HFFc6 (cell line): ENCODE data around the gene TNFAIP6. TPM values are rescaled to one million over a fixed set of nuclear protein-coding genes. Genes with fewer than 3 reads are reported as not detected.

Source experiments
- DNase-seq: peaks from one replicate; pipeline ENCODE4 v3.0.0-alpha.2; 2018
- H3K27ac Mint-ChIP-seq: 2 replicates; pipeline ENCODE4 v1.8.0; 2020; ENCODE audit warnings: mild to moderate bottlenecking, mixed read lengths
- H3K27me3 Mint-ChIP-seq: 2 replicates; pipeline ENCODE4 v1.8.0; 2021; ENCODE audit warnings: mild to moderate bottlenecking, moderate library complexity, mixed read lengths; ENCODE audit not compliant: insufficient read depth
- H3K36me3 Mint-ChIP-seq: 2 replicates; pipeline ENCODE4 v1.8.0; 2021; ENCODE audit warnings: low read depth, mixed read lengths
- H3K4me1 Mint-ChIP-seq: 2 replicates; pipeline ENCODE4 v1.8.0; 2020; ENCODE audit warnings: low read depth, mixed read lengths
- H3K4me3 Mint-ChIP-seq: 2 replicates; pipeline ENCODE4 v1.8.0; 2020; ENCODE audit warnings: mild to moderate bottlenecking, moderate library complexity, mixed read lengths
- H3K9me3 Mint-ChIP-seq: 2 replicates; pipeline ENCODE4 v1.8.0; 2020; ENCODE audit warnings: mild to moderate bottlenecking, mixed read lengths
- CTCF ChIP-seq: fragments of 200-600 bp; sonication (generic); IDR thresholded peaks from 2 replicates; pipeline ENCODE4 v1.5.0; 2021; ENCODE audit warnings: antibody characterized with exemption, mild to moderate bottlenecking
- total RNA-seq, 6 experiments: library from RNA; stranded (reverse); fragmentation: NEBNext Ultra II Directional; extraction: Animal tissue kit (Norgen Biotek cat#: 25700); gene quantifications; 2 replicates in 1 of 6; 3 replicates in 5 of 6; pipeline ENCODE4 v1.2.3, GENCODE V29; 2021

TNFAIP6 gene
- total RNA-seq, 6 experiments from 2014 or later, result 0.92 to 2.4 (median 2.3) TPM

DNA sequence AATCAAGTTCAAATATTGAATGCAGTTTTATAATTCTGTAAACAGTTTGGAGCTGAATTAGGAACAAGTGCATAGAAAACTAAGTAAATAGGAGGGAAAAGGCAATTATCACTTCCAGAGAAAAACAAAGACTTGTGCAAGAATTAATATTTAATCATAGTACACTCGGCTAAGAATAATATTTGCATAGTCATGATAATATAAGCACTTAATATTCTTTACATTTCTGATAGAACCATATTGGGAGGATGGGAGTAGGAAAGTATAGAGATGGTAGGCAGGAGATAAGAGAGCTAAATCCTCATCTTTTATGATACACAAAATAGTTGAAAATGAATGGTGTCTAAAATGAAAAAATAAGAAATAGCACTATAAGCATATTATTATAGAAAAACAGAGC, 27.4 kb upstream of the TNFAIP6 start:
- Mint-ChIP-seq H3K27me3 (peaks cover 4% of the 10 kb centered on the region; the same call in 1 of the 2 replicates), H3K36me3 (peaks cover 13% of the 10 kb centered on the region), H3K4me1 (peaks cover 18% of the 10 kb centered on the region), H3K9me3 (peaks cover 8% of the 10 kb centered on the region), H3K27ac (no peak overlapping the region), H3K4me3 (no peak overlapping the region)
- no peak for DNase-seq
- TF ChIP-seq CTCF, result no peak

- peaks cover 42% of the 10 kb centered on the region for H3K4me1 Mint-ChIP-seq
- H3K27me3 Mint-ChIP-seq, result peaks cover 4% of the 10 kb centered on the region; the same call in 1 of the 2 replicates
- H3K4me3 Mint-ChIP-seq, result no peak overlapping the region
- peaks cover 8% of the 10 kb centered on the region for H3K9me3 Mint-ChIP-seq
- peaks cover 13% of the 10 kb centered on the region for H3K36me3 Mint-ChIP-seq
- no peak overlapping the region for H3K27ac Mint-ChIP-seq
- TF ChIP-seq CTCF, result no peak
- no peak for DNase-seq
Measured at GRCh38 chr2:151333083-151333482, 24.3 kb upstream of the TNFAIP6 start.

- H3K36me3 Mint-ChIP-seq, result peaks cover 13% of the 10 kb centered on the region
- TF ChIP-seq CTCF, result no peak
- peak overlapping the region; percentile 89 for H3K27ac Mint-ChIP-seq
- peak overlapping the region; percentile 44 for H3K4me3 Mint-ChIP-seq
- H3K4me1 Mint-ChIP-seq, result peaks cover 47% of the 10 kb centered on the region
- peak; percentile 94 for DNase-seq
- peaks cover 8% of the 10 kb centered on the region for H3K9me3 Mint-ChIP-seq
- H3K27me3 Mint-ChIP-seq, result peaks cover 4% of the 10 kb centered on the region; the same call in 1 of the 2 replicates
Measured at GRCh38 chr2:151334082-151334815, 23.1 kb upstream of the TNFAIP6 start.

DNA sequence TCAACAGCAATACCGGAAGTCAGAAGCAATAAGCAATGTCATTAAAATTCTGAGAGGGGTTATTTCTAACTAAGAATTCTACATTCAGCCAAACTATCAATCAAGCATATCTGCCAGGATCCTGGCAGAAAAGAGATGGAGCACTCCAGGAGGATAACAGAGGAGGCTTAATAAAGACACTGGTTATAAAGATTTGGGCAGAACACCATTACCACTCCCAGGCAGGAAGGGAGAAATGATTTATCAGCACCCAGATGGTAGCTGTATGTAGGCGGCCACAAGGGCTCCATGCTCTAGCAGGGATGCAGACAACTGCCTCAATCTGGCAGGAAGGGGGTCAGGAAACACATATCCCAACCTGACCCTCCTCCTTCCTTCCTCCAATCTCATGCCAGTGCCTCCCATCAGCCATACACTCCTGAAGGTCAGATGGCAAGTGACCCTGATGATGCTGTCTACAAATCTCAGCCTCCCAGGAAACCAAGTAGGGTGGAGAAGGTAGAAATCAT, 20.5 kb upstream of the TNFAIP6 start:
- Mint-ChIP-seq H3K27ac (no peak overlapping the region), H3K27me3 (no peaks in the 10 kb centered on the region), H3K4me1 (peaks cover 47% of the 10 kb centered on the region), H3K9me3 (peaks cover 13% of the 10 kb centered on the region), H3K36me3 (peaks cover 12% of the 10 kb centered on the region), H3K4me3 (no peak overlapping the region)
- DNase-seq, result no peak
- TF ChIP-seq CTCF, result no peak

GRCh38 chr2:151337643-151338042, 19.7 kb upstream of the TNFAIP6 start:
- Mint-ChIP-seq H3K27ac (0 out of 2 replicates have a peak overlapping the region, but pooled peaks have one; percentile 6), H3K36me3 (peaks cover 13% of the 10 kb centered on the region), H3K4me3 (no peak overlapping the region), H3K9me3 (peaks cover 14% of the 10 kb centered on the region), H3K27me3 (no peaks in the 10 kb centered on the region), H3K4me1 (peaks cover 47% of the 10 kb centered on the region)
- peak; percentile 46 for DNase-seq
- no peak for TF ChIP-seq CTCF
